ENCODE results near the gene SLC17A1.

The SLC17A1 gene

GRCh38 chr6:25832670-25833069 lies 818 bp upstream of the SLC17A1 start:
- no peak for TF ChIP-seq EZH2phosphoT487 (IDR thresholded peaks at IDR 0.05; ENCODE audit: low read length)
- TF ChIP-seq EZH2 (optimal IDR thresholded peaks at IDR 0.05; ENCODE audit: low read depth, low read length) = no peak
- TF ChIP-seq CTCF (IDR thresholded peaks at IDR 0.05; ENCODE audit: low read length) = no peak
- Histone ChIP-seq H3K9me2 (replicated peaks; ENCODE audit: insufficient read depth, low read length) (no peaks in the 10 kb centered on the region), H3K27me3 (replicated peaks; ENCODE audit: insufficient read depth, low read length) (no peaks in the 10 kb centered on the region), H3K4me3 (ENCODE audit: low read length) (no peak overlapping the region), H3K36me3 (replicated peaks; ENCODE audit: insufficient read depth, low read length) (no peaks in the 10 kb centered on the region), H3K4me1 (ENCODE audit: low read length) (no peaks in the 10 kb centered on the region), H4K20me1 (ENCODE audit: insufficient read depth, low read length) (no peaks in the 10 kb centered on the region), H3K27ac (ENCODE audit: low read length) (no peak overlapping the region), H3K79me2 (ENCODE audit: low read length) (no peaks in the 10 kb centered on the region), H3K4me2 (ENCODE audit: low read depth, low read length) (no peak overlapping the region), H3F3A (ENCODE audit: insufficient read depth, low read length) (no peaks in the 10 kb centered on the region), H3K9me3 (replicated peaks; ENCODE audit: insufficient read depth, low read length) (no peaks in the 10 kb centered on the region), H3K9ac (ENCODE audit: low read length) (no peak overlapping the region), H2AFZ (ENCODE audit: low read length) (no peak overlapping the region)
- no peak for DNase-seq

GRCh38 chr6:25832307-25832662 lies 433 bp upstream of the SLC17A1 start:
- H3K4me2 ChIP-seq (ENCODE audit: low read depth, low read length) = no peak overlapping the region
- no peak for DNase-seq
- no peaks in the 10 kb centered on the region for H3K4me1 ChIP-seq (ENCODE audit: low read length)
- no peaks in the 10 kb centered on the region for H3K9me3 ChIP-seq (replicated peaks; ENCODE audit: insufficient read depth, low read length)
- H3F3A ChIP-seq (ENCODE audit: insufficient read depth, low read length) = no peaks in the 10 kb centered on the region
- no peaks in the 10 kb centered on the region for H3K27me3 ChIP-seq (replicated peaks; ENCODE audit: insufficient read depth, low read length)
- no peak overlapping the region for H3K4me3 ChIP-seq (ENCODE audit: low read length)
- H3K36me3 ChIP-seq (replicated peaks; ENCODE audit: insufficient read depth, low read length) = no peaks in the 10 kb centered on the region
- H3K27ac ChIP-seq (ENCODE audit: low read length) = no peak overlapping the region
- no peaks in the 10 kb centered on the region for H4K20me1 ChIP-seq (ENCODE audit: insufficient read depth, low read length)
- TF ChIP-seq EZH2 (optimal IDR thresholded peaks at IDR 0.05; ENCODE audit: low read depth, low read length) (no peak), CTCF (IDR thresholded peaks at IDR 0.05; ENCODE audit: low read length) (no peak), EZH2phosphoT487 (IDR thresholded peaks at IDR 0.05; ENCODE audit: low read length) (no peak)
- H2AFZ ChIP-seq (ENCODE audit: low read length) = no peak overlapping the region
- no peaks in the 10 kb centered on the region for H3K79me2 ChIP-seq (ENCODE audit: low read length)
- H3K9me2 ChIP-seq (replicated peaks; ENCODE audit: insufficient read depth, low read length) = no peaks in the 10 kb centered on the region
- no peak overlapping the region for H3K9ac ChIP-seq (ENCODE audit: low read length)

GRCh38 chr6:25830458-25830857 lies 1.4 kb downstream of the SLC17A1 start:
- Histone ChIP-seq H3K79me2 (ENCODE audit: low read length) (no peaks in the 10 kb centered on the region), H3K9me3 (replicated peaks; ENCODE audit: insufficient read depth, low read length) (no peaks in the 10 kb centered on the region), H4K20me1 (ENCODE audit: insufficient read depth, low read length) (no peaks in the 10 kb centered on the region), H3F3A (ENCODE audit: insufficient read depth, low read length) (no peaks in the 10 kb centered on the region), H3K4me2 (ENCODE audit: low read depth, low read length) (no peak overlapping the region), H3K27ac (ENCODE audit: low read length) (no peak overlapping the region), H3K9me2 (replicated peaks; ENCODE audit: insufficient read depth, low read length) (no peaks in the 10 kb centered on the region), H2AFZ (ENCODE audit: low read length) (no peak overlapping the region), H3K4me1 (ENCODE audit: low read length) (no peaks in the 10 kb centered on the region), H3K27me3 (replicated peaks; ENCODE audit: insufficient read depth, low read length) (no peaks in the 10 kb centered on the region), H3K4me3 (ENCODE audit: low read length) (no peak overlapping the region), H3K9ac (ENCODE audit: low read length) (no peak overlapping the region), H3K36me3 (replicated peaks; ENCODE audit: insufficient read depth, low read length) (no peaks in the 10 kb centered on the region)
- no peak for DNase-seq
- TF ChIP-seq CTCF (IDR thresholded peaks at IDR 0.05; ENCODE audit: low read length) = no peak
- no peak for TF ChIP-seq EZH2phosphoT487 (IDR thresholded peaks at IDR 0.05; ENCODE audit: low read length)
- TF ChIP-seq EZH2 (optimal IDR thresholded peaks at IDR 0.05; ENCODE audit: low read depth, low read length) = no peak
